Body of pancreas (tissue), 4 donors: ENCODE results near the gene GRIK3. TPM values are rescaled to one million over a fixed set of nuclear protein-coding genes. Genes with fewer than 3 reads are reported as not detected.

Source experiments
- ATAC-seq: fragments of 150-250 bp; one replicate; pipeline ENCODE4 v1.9.1; 2016
- DNase-seq, 4 donors: peaks; one replicate each; pipeline ENCODE4 v3.0.0-alpha.2; 2019
- H3K27ac ChIP-seq, 4 donors: fragments of 200-600 bp; sonication (generic); 1 replicate in 3 of 4; 2 replicates in 1 of 4; pipeline versions ENCODE4 v1.5.1 to v1.6.1; 2016 to 2019; ENCODE audit warnings: mild to moderate bottlenecking in 1 of 4, mixed read lengths in 1 of 4, moderate library complexity in 1 of 4
- H3K27me3 ChIP-seq, 2 donors: fragments of 200-600 bp; sonication (generic); one replicate each; pipeline ENCODE4 v1.6.0; 2016; ENCODE audit warnings: mild to moderate bottlenecking in 1 of 2
- H3K36me3 ChIP-seq, 2 donors: fragments of 200-600 bp; sonication (generic); replicated peaks in 1 of 2; 2 replicates each; pipeline ENCODE4 v1.5.1; 2016; ENCODE audit warnings: low read depth in 2 of 2; ENCODE audit not compliant: insufficient read depth in 1 of 2
- H3K4me1 ChIP-seq: fragments of 200-600 bp; sonication (generic); one replicate; pipeline ENCODE4 v1.6.0; 2016
- H3K4me3 ChIP-seq, 2 donors: fragments of 200-600 bp; sonication (generic); 1 replicate in 1 of 2; 2 replicates in 1 of 2; pipeline ENCODE4 v1.5.1; 2016 to 2019
- H3K9me3 ChIP-seq, 3 donors: fragments of 200-600 bp; sonication (generic); 1 replicate in 2 of 3; 2 replicates in 1 of 3; pipeline ENCODE4 v1.5.1; 2016
- CTCF ChIP-seq, 7 experiments: fragments of 450-650 bp in 4 of 7; fragments of 200-600 bp in 3 of 7; sonication (generic) in 3 of 7; IDR thresholded peaks; one replicate each; pipeline ENCODE4 v1.5.1; 2016 to 2019; ENCODE audit warnings: antibody characterized with exemption in 7 of 7
- POLR2A ChIP-seq, 3 donors: fragments of 450-650 bp; IDR thresholded peaks; one replicate each; pipeline ENCODE4 v1.6.1; 2016; ENCODE audit warnings: antibody characterized with exemption in 3 of 3, mild to moderate bottlenecking in 2 of 3
- WGBS, 2 donors: methylation state at CpG; one replicate each; pipeline ENCODE4 v1.1.5; 2017; 5-methylcytosine and 5-hydroxymethylcytosine counted together
- intact Hi-C: fragments of 100-400 bp; cut with DNase I; formaldehyde crosslinking; loops from one replicate; pipeline ENCODE4 v1.15.1; 2023
- total RNA-seq, 2 donors: library from RNA; depleted of rRNA; stranded (reverse); fragments of >200 nt; gene quantifications; one replicate each; pipeline ENCODE4 v1.1.0, GENCODE V29; 2016

Gene GRIK3
- total RNA-seq, 2 donors from 2014 or later, result under 0.01 to 0.99 TPM

- DNase-seq (no peak), ATAC-seq (no peak)
- no peak overlapping the region for H3K4me3 ChIP-seq
- no peak overlapping the region for H3K27ac ChIP-seq
- H3K36me3 ChIP-seq, result no peaks in the 10 kb centered on the region
- intact Hi-C loops, result no loop called here
- no peaks in the 10 kb centered on the region for H3K9me3 ChIP-seq
- no peaks in the 10 kb centered on the region for H3K4me1 ChIP-seq
- 42 to 43% methylated on average over 4 of the region's 4 CpGs for WGBS, 2 donors
- peaks cover 0 to 8% of the 10 kb centered on the region in 2 donors for H3K27me3 ChIP-seq
- TF ChIP-seq POLR2A (IDR thresholded peaks at IDR 0.05) (no peak), CTCF (IDR thresholded peaks at IDR 0.05) (no peak)
Observed at GRCh38 chr1:36766481-36766880, 267.8 kb downstream of the GRIK3 start.

GRCh38 chr1:36765785-36766300, 268.5 kb downstream of the GRIK3 start:
- no peaks in the 10 kb centered on the region for H3K36me3 ChIP-seq
- ATAC-seq, result no peak
- no peak overlapping the region for H3K4me3 ChIP-seq
- 32 to 45% methylated on average over 5 of the region's 5 CpGs for WGBS, 2 donors
- no peak overlapping the region for H3K27ac ChIP-seq
- H3K27me3 ChIP-seq, result peaks cover 0 to 8% of the 10 kb centered on the region in 2 donors
- TF ChIP-seq POLR2A (IDR thresholded peaks at IDR 0.05) (no peak), CTCF (IDR thresholded peaks at IDR 0.05) (no peak)
- no peaks in the 10 kb centered on the region for H3K4me1 ChIP-seq
- intact Hi-C loops, result no loop called here
- DNase-seq, result no peak
- H3K9me3 ChIP-seq, result no peaks in the 10 kb centered on the region

GRCh38 chr1:36764798-36765197, 269.5 kb downstream of the GRIK3 start:
- intact Hi-C loops, result no loop called here
- Histone ChIP-seq H3K4me1 (no peaks in the 10 kb centered on the region), H3K4me3 (no peak overlapping the region), H3K27ac (no peak overlapping the region), H3K9me3 (peaks cover 0 to 4% (median 0%) of the 10 kb centered on the region in 3 donors), H3K27me3 (peaks cover 0 to 8% of the 10 kb centered on the region in 2 donors), H3K36me3 (no peaks in the 10 kb centered on the region)
- no peak for TF ChIP-seq POLR2A (IDR thresholded peaks at IDR 0.05)
- no peak for TF ChIP-seq CTCF (IDR thresholded peaks at IDR 0.05)
- no peak for ATAC-seq
- DNase-seq, result no peak
- WGBS, 2 donors, result 0 to 7% methylated on average over 1 to 2 of the region's 2 CpGs

- DNase-seq (no peak), ATAC-seq (no peak)
- intact Hi-C loops, result no loop called here
- H3K4me1 ChIP-seq, result no peaks in the 10 kb centered on the region
- no peaks in the 10 kb centered on the region for H3K36me3 ChIP-seq
- no peak overlapping the region for H3K27ac ChIP-seq
- peaks cover 0 to 3% of the 10 kb centered on the region in 2 donors for H3K27me3 ChIP-seq
- WGBS, 2 donors, result 78 to 81% methylated on average over 10 of the region's 10 CpGs
- no peak overlapping the region for H3K4me3 ChIP-seq
- peaks cover 0 to 10% (median 0%) of the 10 kb centered on the region in 3 donors for H3K9me3 ChIP-seq
- TF ChIP-seq POLR2A (IDR thresholded peaks at IDR 0.05), result no peak
- no peak for TF ChIP-seq CTCF (IDR thresholded peaks at IDR 0.05)
Observed at GRCh38 chr1:36763771-36764170, 270.5 kb downstream of the GRIK3 start.

- intact Hi-C loops, result no loop called here
- H3K27ac ChIP-seq, result no peak overlapping the region
- no peak for ATAC-seq
- H3K27me3 ChIP-seq, result no peaks in the 10 kb centered on the region
- 46 to 51% methylated on average over 3 of the region's 3 CpGs for WGBS, 2 donors
- H3K9me3 ChIP-seq, result peaks cover 0 to 10% (median 0%) of the 10 kb centered on the region in 3 donors
- no peak for DNase-seq
- H3K4me3 ChIP-seq, result no peak overlapping the region
- no peak for TF ChIP-seq CTCF (IDR thresholded peaks at IDR 0.05)
- TF ChIP-seq POLR2A (IDR thresholded peaks at IDR 0.05), result no peak
- no peaks in the 10 kb centered on the region for H3K36me3 ChIP-seq
- no peaks in the 10 kb centered on the region for H3K4me1 ChIP-seq
Observed at GRCh38 chr1:36762174-36762573, 272.1 kb downstream of the GRIK3 start.
